OCI-LY7 (cell line): Measurements from ENCODE around the gene DNAH6.

Experiments used
- EZH2phosphoT487 ChIP-seq: fragments of 200-600 bp; sonication (generic); IDR thresholded peaks from 2 replicates; pipeline ENCODE4 v1.6.1; 2018; ENCODE audit warnings: low read depth, borderline replicate concordance, mild to moderate bottlenecking, mixed run types, antibody characterized with exemption, low read length, moderate library complexity, mixed read lengths
- TF ChIP-seq, protein P1 (sequence below): fragments of 200-600 bp; sonication (generic); conservative IDR thresholded peaks from 2 replicates; pipeline ENCODE4 v1.5.1; 2014; ENCODE audit warnings: mild to moderate bottlenecking, antibody characterized with exemption, low read length, moderate library complexity, mixed read lengths

DNA sequence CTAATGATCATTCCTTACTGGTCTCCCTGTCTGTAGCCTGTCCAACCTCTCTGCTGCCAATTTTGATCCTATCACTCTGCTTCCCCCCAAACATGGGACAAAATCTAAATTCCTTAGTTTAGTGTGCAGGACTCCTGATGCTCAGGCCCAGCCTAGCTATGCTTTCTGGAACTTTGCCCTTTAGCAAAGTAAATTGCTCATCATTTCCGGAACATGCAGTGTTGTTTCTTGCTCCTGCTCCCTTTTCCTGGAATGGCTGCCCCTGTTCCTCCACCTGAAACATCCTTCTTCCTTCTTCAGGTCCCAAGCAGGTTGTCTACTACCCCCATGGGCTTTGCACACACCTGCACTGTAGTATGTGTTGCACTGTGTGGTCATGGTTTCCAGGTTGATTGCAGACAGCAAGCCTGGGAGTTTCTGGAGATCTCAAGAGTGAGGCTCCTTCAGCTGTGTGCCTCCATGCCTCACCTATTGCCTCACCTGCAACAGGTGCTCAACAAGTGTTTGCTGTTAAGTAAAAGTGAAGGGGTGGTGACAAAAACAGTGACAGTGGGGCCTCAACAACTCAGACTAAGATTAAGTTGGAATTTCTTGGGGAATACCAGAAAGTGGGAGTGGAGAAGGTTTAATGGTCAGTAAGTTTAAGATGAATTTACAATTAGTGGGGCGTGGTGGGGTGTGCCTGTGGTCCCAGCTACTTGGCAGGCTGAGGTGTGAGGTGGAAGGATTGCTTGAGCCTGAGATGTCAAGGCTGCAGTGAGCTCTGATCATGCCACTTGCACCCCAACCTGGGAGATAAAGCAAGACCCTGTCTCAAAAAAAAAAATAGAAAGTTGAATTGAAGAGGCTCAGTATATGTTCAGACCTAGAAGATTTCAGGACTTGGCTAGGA is 120.0 kb downstream of the DNAH6 start:
- TF ChIP-seq, protein P1, sequence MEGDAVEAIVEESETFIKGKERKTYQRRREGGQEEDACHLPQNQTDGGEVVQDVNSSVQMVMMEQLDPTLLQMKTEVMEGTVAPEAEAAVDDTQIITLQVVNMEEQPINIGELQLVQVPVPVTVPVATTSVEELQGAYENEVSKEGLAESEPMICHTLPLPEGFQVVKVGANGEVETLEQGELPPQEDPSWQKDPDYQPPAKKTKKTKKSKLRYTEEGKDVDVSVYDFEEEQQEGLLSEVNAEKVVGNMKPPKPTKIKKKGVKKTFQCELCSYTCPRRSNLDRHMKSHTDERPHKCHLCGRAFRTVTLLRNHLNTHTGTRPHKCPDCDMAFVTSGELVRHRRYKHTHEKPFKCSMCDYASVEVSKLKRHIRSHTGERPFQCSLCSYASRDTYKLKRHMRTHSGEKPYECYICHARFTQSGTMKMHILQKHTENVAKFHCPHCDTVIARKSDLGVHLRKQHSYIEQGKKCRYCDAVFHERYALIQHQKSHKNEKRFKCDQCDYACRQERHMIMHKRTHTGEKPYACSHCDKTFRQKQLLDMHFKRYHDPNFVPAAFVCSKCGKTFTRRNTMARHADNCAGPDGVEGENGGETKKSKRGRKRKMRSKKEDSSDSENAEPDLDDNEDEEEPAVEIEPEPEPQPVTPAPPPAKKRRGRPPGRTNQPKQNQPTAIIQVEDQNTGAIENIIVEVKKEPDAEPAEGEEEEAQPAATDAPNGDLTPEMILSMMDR, result no peak
- TF ChIP-seq EZH2phosphoT487, result no peak
